ENCODE data around the gene B4GALNT1.

B4GALNT1 gene

GRCh38 chr12:57586832-57587429 lies 46.1 kb downstream of the B4GALNT1 start:
- no peak for TF ChIP-seq MYC (IDR thresholded peaks at IDR 0.05; ENCODE audit: low read depth, low read length)
- no peak for TF ChIP-seq MAX (IDR thresholded peaks at IDR 0.05; ENCODE audit: low read depth, low read length)
- no peak for TF ChIP-seq CTCF (IDR thresholded peaks at IDR 0.05; ENCODE audit: low read depth, low read length)
- TF ChIP-seq POLR2A (IDR thresholded peaks at IDR 0.05; ENCODE audit: extremely low read depth, insufficient read length) = no peak
- no peak for DNase-seq (ENCODE audit: low read depth)
- no peak overlapping the region for H3K4me3 ChIP-seq (ENCODE audit: low read depth, low read length)

GRCh38 chr12:57586128-57586527 lies 46.9 kb downstream of the B4GALNT1 start:
- TF ChIP-seq POLR2A (IDR thresholded peaks at IDR 0.05; ENCODE audit: extremely low read depth, insufficient read length) (no peak), MAX (IDR thresholded peaks at IDR 0.05; ENCODE audit: low read depth, low read length) (no peak), CTCF (IDR thresholded peaks at IDR 0.05; ENCODE audit: low read depth, low read length) (no peak), MYC (IDR thresholded peaks at IDR 0.05; ENCODE audit: low read depth, low read length) (no peak)
- no peak overlapping the region for H3K4me3 ChIP-seq (ENCODE audit: low read depth, low read length)
- DNase-seq (ENCODE audit: low read depth) = no peak

GRCh38 chr12:57585156-57585555 lies 47.8 kb downstream of the B4GALNT1 start:
- DNase-seq (ENCODE audit: low read depth) = no peak
- no peak overlapping the region for H3K4me3 ChIP-seq (ENCODE audit: low read depth, low read length)
- TF ChIP-seq CTCF (IDR thresholded peaks at IDR 0.05; ENCODE audit: low read depth, low read length) (no peak), MYC (IDR thresholded peaks at IDR 0.05; ENCODE audit: low read depth, low read length) (no peak), POLR2A (IDR thresholded peaks at IDR 0.05; ENCODE audit: extremely low read depth, insufficient read length) (no peak), MAX (IDR thresholded peaks at IDR 0.05; ENCODE audit: low read depth, low read length) (no peak)

- H3K4me3 ChIP-seq (ENCODE audit: low read depth, low read length) = no peak overlapping the region
- no peak for DNase-seq (ENCODE audit: low read depth)
- TF ChIP-seq CTCF (IDR thresholded peaks at IDR 0.05; ENCODE audit: low read depth, low read length) = no peak
- TF ChIP-seq MAX (IDR thresholded peaks at IDR 0.05; ENCODE audit: low read depth, low read length) = no peak
- TF ChIP-seq MYC (IDR thresholded peaks at IDR 0.05; ENCODE audit: low read depth, low read length) = no peak
- TF ChIP-seq POLR2A (IDR thresholded peaks at IDR 0.05; ENCODE audit: extremely low read depth, insufficient read length) = no peak
These were observed 48.3 kb downstream of the B4GALNT1 start for GRCh38 chr12:57584690-57585089.

GRCh38 chr12:57584050-57584449 lies 49.0 kb downstream of the B4GALNT1 start:
- DNase-seq (ENCODE audit: low read depth) = no peak
- no peak for TF ChIP-seq POLR2A (IDR thresholded peaks at IDR 0.05; ENCODE audit: extremely low read depth, insufficient read length)
- no peak for TF ChIP-seq MYC (IDR thresholded peaks at IDR 0.05; ENCODE audit: low read depth, low read length)
- TF ChIP-seq CTCF (IDR thresholded peaks at IDR 0.05; ENCODE audit: low read depth, low read length) = no peak
- TF ChIP-seq MAX (IDR thresholded peaks at IDR 0.05; ENCODE audit: low read depth, low read length) = no peak
- H3K4me3 ChIP-seq (ENCODE audit: low read depth, low read length) = no peak overlapping the region

Data from NB4 (cell line).